GM12892 (cell line): ENCODE measurements around the gene GALK1.

Source experiments
- POLR2A ChIP-seq: IDR thresholded peaks from 2 replicates; pipeline ENCODE4 v1.6.1; 2011; ENCODE audit warnings: low read depth, low read length, control low read depth
- POLR2AphosphoS5 ChIP-seq: IDR thresholded peaks from 2 replicates; pipeline ENCODE4 v1.6.1; 2011; ENCODE audit warnings: low read depth, low read length, control low read depth
- TAF1 ChIP-seq: IDR thresholded peaks from 2 replicates; pipeline ENCODE4 v1.6.1; 2011; ENCODE audit warnings: low read depth, mild to moderate bottlenecking, control low read depth, low read length, borderline replicate concordance

DNA sequence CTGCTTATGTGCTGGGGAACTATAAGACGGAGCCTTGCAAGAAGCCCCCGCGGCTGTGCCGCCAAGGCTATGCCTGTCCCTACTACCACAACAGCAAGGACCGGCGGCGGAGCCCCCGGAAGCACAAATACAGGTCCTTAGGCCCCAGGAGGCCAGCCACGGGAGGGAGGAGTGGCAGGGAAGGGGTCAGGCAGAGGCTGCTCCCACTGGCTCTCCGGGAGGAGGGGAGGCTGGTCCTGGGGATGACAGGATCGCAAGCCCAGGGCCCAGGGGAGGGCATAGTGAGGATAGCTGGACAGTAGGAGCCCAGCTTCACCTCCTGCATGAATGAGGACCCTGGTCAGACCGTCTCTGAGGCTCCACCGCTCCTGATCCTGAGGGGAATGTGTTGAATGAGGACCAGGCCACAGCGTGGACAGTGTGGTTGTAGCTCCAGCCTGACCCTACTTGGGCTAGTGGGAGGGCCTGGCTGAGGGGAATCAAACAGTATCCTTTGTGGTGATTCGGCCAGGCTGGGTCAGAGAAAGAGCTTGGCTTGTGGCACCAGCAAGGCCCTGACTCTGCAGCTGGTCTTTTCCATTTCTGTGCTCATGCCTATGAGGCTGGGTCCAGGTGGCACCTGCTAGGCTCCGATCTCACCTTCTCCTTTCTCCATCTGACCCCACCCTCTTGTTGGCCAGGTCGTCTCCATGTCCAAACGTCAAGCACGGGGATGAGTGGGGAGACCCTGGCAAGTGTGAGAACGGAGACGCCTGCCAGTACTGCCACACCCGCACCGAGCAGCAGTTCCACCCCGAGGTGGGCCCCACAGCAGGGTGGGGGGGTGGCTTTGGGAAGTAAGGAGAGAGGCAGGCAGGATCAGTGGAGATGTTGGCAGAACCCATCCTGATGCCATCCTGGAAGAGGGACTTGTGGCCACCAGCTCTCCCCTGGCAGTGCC, 48.4 kb upstream of the GALK1 start:
- TF ChIP-seq TAF1 (no peak), POLR2A (no peak), POLR2AphosphoS5 (no peak)
